GM12878 (cell line): Measurements from ENCODE around the gene RLN2. TPM values are rescaled to one million over a fixed set of nuclear protein-coding genes. Genes with fewer than 3 reads are reported as not detected.

Experiments used
- ATAC-seq: fragments of 200-7000 bp; cut with Tn5 transposase; 3 replicates; pipeline ENCODE4 v1.9.1; 2020; ENCODE audit warnings: mild to moderate bottlenecking, moderate library complexity
- BruUV-seq: library from RNA; stranded (reverse); fragments of 400-500 nt; replicated peaks from 2 replicates; lab custom pipeline; 2021; lab: Mats Ljungman, UMichigan
- CTCF ChIA-PET: fragments of 300-600 bp; sonication (Branson Sonifier 250); formaldehyde crosslinking; extraction: SDS; loops from one replicate; lab custom pipeline; 2021; ENCODE audit warnings: inconsistent platforms; lab: Yijun Ruan, JAX
- POLR2A ChIA-PET: fragments of 350-600 bp; formaldehyde crosslinking; extraction: SDS; loops from one replicate; lab custom pipeline; 2021; ENCODE audit warnings: inconsistent platforms; lab: Charles Lee
- RAD21 ChIA-PET: fragments of 300-600 bp; sonication (Branson Sonifier 250); formaldehyde crosslinking; loops from one replicate; lab custom pipeline; 2023; ENCODE audit warnings: antibody characterized with exemption; ENCODE audit not compliant: unreplicated experiment; lab: Charles Lee
- SMC1A ChIA-PET: fragments of 300-600 bp; sonication (Branson Sonifier 250); formaldehyde crosslinking; loops from one replicate; lab custom pipeline; 2023; ENCODE audit not compliant: unreplicated experiment, uncharacterized antibody; lab: Charles Lee
- DNase-seq: peaks from one replicate; pipeline ENCODE4 v3.0.0-alpha.2; 2011; ENCODE audit warnings: low read depth, low spot score
- FAIRE-seq: peaks from 3 replicates; lab custom pipeline; 2011; peaks lifted over from hg19 to GRCh38; lab: Jason Lieb, UNC
- H2AFZ ChIP-seq: 2 replicates; pipeline ENCODE4 v1.6.0; 2011; ENCODE audit warnings: low read depth, low read length, control low read depth; ENCODE audit not compliant: control insufficient read depth
- H3K27ac ChIP-seq: 2 replicates; pipeline ENCODE4 v1.5.1; 2011; ENCODE audit warnings: control low read depth; ENCODE audit not compliant: control insufficient read depth, insufficient read depth
- H3K27me3 ChIP-seq, 2 experiments: replicated peaks in 1 of 2; 2 replicates each; pipeline versions ENCODE4 v1.6.0 to v1.6.1; 2011; ENCODE audit warnings: low read length in 1 of 2; ENCODE audit not compliant: control insufficient read depth in 2 of 2, insufficient read depth in 2 of 2
- H3K36me3 ChIP-seq, 2 experiments: 2 replicates each; pipeline ENCODE4 v1.5.1; 2011; ENCODE audit warnings: low read length in 1 of 2; ENCODE audit not compliant: control insufficient read depth in 2 of 2, insufficient read depth in 2 of 2
- H3K4me1 ChIP-seq: 2 replicates; pipeline ENCODE4 v1.6.1; 2011; ENCODE audit warnings: mild to moderate bottlenecking, low read length, moderate library complexity, mixed read lengths; ENCODE audit not compliant: control insufficient read depth, insufficient read depth
- H3K4me2 ChIP-seq: 2 replicates; pipeline ENCODE4 v1.6.0; 2011; ENCODE audit warnings: control low read depth; ENCODE audit not compliant: control insufficient read depth, insufficient read depth
- H3K4me3 ChIP-seq: fragments of 200-600 bp; sonication (generic); 2 replicates; pipeline ENCODE4 v1.5.1; 2016
- H3K79me2 ChIP-seq: 2 replicates; pipeline ENCODE4 v1.6.0; 2011; ENCODE audit warnings: low read length; ENCODE audit not compliant: control insufficient read depth, insufficient read depth
- H3K9ac ChIP-seq: 2 replicates; pipeline ENCODE4 v1.8.0; 2011; ENCODE audit warnings: low read length, control low read depth, mixed read lengths; ENCODE audit not compliant: control insufficient read depth, insufficient read depth
- H3K9me3 ChIP-seq: replicated peaks from 3 replicates; pipeline ENCODE4 v1.5.1; 2011; ENCODE audit warnings: mild to moderate bottlenecking, low read length; ENCODE audit not compliant: control insufficient read depth, insufficient read depth
- H4K20me1 ChIP-seq: 2 replicates; pipeline ENCODE4 v1.6.0; 2011; ENCODE audit not compliant: control insufficient read depth, insufficient read depth
- ATF3 ChIP-seq: IDR thresholded peaks from 2 replicates; pipeline ENCODE4 v1.6.1; 2011; ENCODE audit warnings: low read depth, mild to moderate bottlenecking, low read length, moderate library complexity, borderline replicate concordance; ENCODE audit errors: extremely low read depth
- BACH1 ChIP-seq: fragments of 450-650 bp; IDR thresholded peaks from 2 replicates; pipeline ENCODE4 v1.6.1; 2017; ENCODE audit warnings: mild to moderate bottlenecking, borderline replicate concordance
- BRCA1 ChIP-seq: IDR thresholded peaks from 2 replicates; pipeline ENCODE4 v1.6.1; 2011; ENCODE audit warnings: low read depth, low read length, improper control_type of control experiment
- CBFB ChIP-seq: IDR thresholded peaks from 2 replicates; pipeline ENCODE4 v1.6.1; 2016; ENCODE audit warnings: antibody characterized with exemption, low read depth
- FOS ChIP-seq: IDR thresholded peaks from 3 replicates; pipeline ENCODE4 v1.6.1; 2011; ENCODE audit warnings: borderline replicate concordance; ENCODE audit not compliant: insufficient read length; ENCODE audit errors: extremely low read depth
- GABPA ChIP-seq: IDR thresholded peaks from 2 replicates; pipeline ENCODE4 v1.6.1; 2014; ENCODE audit warnings: antibody characterized with exemption, low read depth, mild to moderate bottlenecking, inconsistent platforms
- HCFC1 ChIP-seq: fragments of 150-350 bp; IDR thresholded peaks from 2 replicates; pipeline ENCODE4 v1.6.1; 2014; ENCODE audit warnings: low read length
- HDGF ChIP-seq: fragments of 450-650 bp; IDR thresholded peaks from 2 replicates; pipeline ENCODE4 v1.6.1; 2016; ENCODE audit warnings: antibody characterized with exemption
- IKZF1 ChIP-seq: fragments of 450-650 bp; conservative IDR thresholded peaks from 2 replicates; pipeline ENCODE4 v1.6.1; 2017; ENCODE audit warnings: antibody characterized with exemption, mild to moderate bottlenecking
- LARP7 ChIP-seq: fragments of 450-650 bp; IDR thresholded peaks from 2 replicates; pipeline ENCODE4 v1.6.1; 2017; ENCODE audit warnings: mild to moderate bottlenecking
- MEF2B ChIP-seq: fragments of 450-650 bp; IDR thresholded peaks from 2 replicates; pipeline ENCODE4 v1.6.1; 2018; ENCODE audit warnings: mild to moderate bottlenecking, moderate library complexity; ENCODE audit not compliant: partially characterized antibody, poor library complexity, severe bottlenecking
- POU2F2 ChIP-seq: IDR thresholded peaks from 3 replicates; pipeline ENCODE4 v1.6.1; 2011; ENCODE audit warnings: low read depth, mild to moderate bottlenecking, low read length, borderline replicate concordance
- RAD21 ChIP-seq: IDR thresholded peaks from 2 replicates; pipeline ENCODE4 v1.6.1; 2011; ENCODE audit warnings: mild to moderate bottlenecking, low read depth, low read length, moderate library complexity; ENCODE audit not compliant: insufficient read depth
- TCF7 ChIP-seq: IDR thresholded peaks from 2 replicates; pipeline ENCODE4 v1.6.1; 2014; ENCODE audit warnings: antibody characterized with exemption, borderline replicate concordance
- USF2 ChIP-seq: IDR thresholded peaks from 2 replicates; pipeline ENCODE4 v1.6.1; 2011; ENCODE audit warnings: low read depth, low read length, improper control_type of control experiment, borderline replicate concordance
- WRNIP1 ChIP-seq: IDR thresholded peaks from 2 replicates; pipeline ENCODE4 v1.6.1; 2011; ENCODE audit warnings: low read depth, low read length, improper control_type of control experiment, borderline replicate concordance
- in situ Hi-C: fragments of 300-500 bp; cut with MboI; formaldehyde crosslinking; loops from 9 replicates; pipeline ENCODE4 v1.14.3; 2018; ENCODE audit warnings: mixed read lengths
- intact Hi-C: fragments of 100-400 bp; cut with micrococcal nuclease; formaldehyde crosslinking; loops from one replicate; pipeline ENCODE4 v1.14.2; 2022; ENCODE audit not compliant: unreplicated experiment
- polyA plus RNA-seq, 11 experiments: library from polyadenylated mRNA; depleted of rRNA in 4 of 11; unstranded in 6 of 11; stranded (reverse) in 5 of 11; fragments of >200 nt; fragmentation: Nextera tagmentation in 4 of 11; fragmentation: Illumina TruSeq in 1 of 11; extraction: Ambion mirVana in 4 of 11; extraction: Trizol in 1 of 11; gene quantifications; 1 replicate in 1 of 11; 2 replicates in 10 of 11; pipeline versions ENCODE4 v1.2.1 to v1.2.3, GENCODE V29; 2011 to 2016; ENCODE audit warnings: inconsistent platforms in 2 of 11, missing spikeins in 2 of 11, low read depth in 1 of 11
- total RNA-seq, 4 experiments: library from RNA; depleted of rRNA in 3 of 4; stranded (reverse); fragments of >200 nt in 3 of 4; fragmentation: Illumina TruSeq in 1 of 4; extraction: Trizol in 1 of 4; gene quantifications; 2 replicates each; pipeline versions ENCODE4 v1.2.1 to v1.2.3, GENCODE V29; 2013 to 2021

RLN2 gene
- total and polyA plus RNA-seq, 10 of the 15 experiments (the other 5 are each of a cell fraction or from before 2014, with no cell fraction given) = 3.3 to 15.7 (median 6.0) TPM

- ChIA-PET RAD21 (no interaction called here), POLR2A (no interaction called here), CTCF (no interaction called here), SMC1A (no interaction called here)
- DNase-seq (no peak), FAIRE-seq (no peak), ATAC-seq (peak; percentile 52)
- Histone ChIP-seq H3K4me2 (no peak overlapping the region), H3K79me2 (no peaks in the 10 kb centered on the region), H3K4me3 (no peak overlapping the region), H3K9ac (no peak overlapping the region), H3K9me3 (no peaks in the 10 kb centered on the region), H3K27ac (no peak overlapping the region), H3K27me3 (no peaks in the 10 kb centered on the region), H4K20me1 (no peaks in the 10 kb centered on the region), H3K4me1 (no peaks in the 10 kb centered on the region), H2AFZ (no peak overlapping the region), H3K36me3 (no peaks in the 10 kb centered on the region)
- in situ Hi-C loops (no loop called here), intact Hi-C loops (no loop called here)
- BruUV-seq = no TSS peak
- no peak for TF ChIP-seq HCFC1
- TF ChIP-seq LARP7 = no peak
- no peak for TF ChIP-seq POU2F2
- TF ChIP-seq WRNIP1 = no peak
- TF ChIP-seq ATF3 = no peak
- no peak for TF ChIP-seq FOS
- TF ChIP-seq HDGF = no peak
- TF ChIP-seq MEF2B = no peak
- no peak for TF ChIP-seq GABPA
- no peak for TF ChIP-seq IKZF1
- TF ChIP-seq RAD21 = no peak
- TF ChIP-seq BRCA1 = no peak
- no peak for TF ChIP-seq BACH1
- no peak for TF ChIP-seq CBFB
- TF ChIP-seq TCF7 = no peak
- TF ChIP-seq USF2 = no peak
Measured at GRCh38 chr9:5286262-5286661, 18.3 kb downstream of the RLN2 start.
